GM21529 (cell line): ENCODE measurements around the gene NLRP11.
"Not testable (repeated sequence)": the region's sequence is repeated elsewhere in the genome, so short reads cannot be mapped to it uniquely, and the experiment has no call there.

Experiments
- ATAC-seq: cut with Tn5 transposase; IDR thresholded peaks from one replicate; pipeline ENCODE4 v1.9.1; 2021; ENCODE audit not compliant: unreplicated experiment

The NLRP11 gene

GRCh38 chr19:55781112-55781511 is 50.7 kb downstream of the NLRP11 start:
- ATAC-seq: no peak

- ATAC-seq: no peak
Observed at GRCh38 chr19:55778331-55778730, 53.5 kb downstream of the NLRP11 start.

GRCh38 chr19:55777528-55777927 is 54.3 kb downstream of the NLRP11 start:
- no peak for ATAC-seq

GRCh38 chr19:55769632-55770031 is 62.2 kb downstream of the NLRP11 start:
- not testable (repeated sequence) for ATAC-seq

GRCh38 chr19:55768818-55769217 is 63.0 kb downstream of the NLRP11 start, which contains the start of gene RFPL4AL1:
Gene RFPL4AL1, plus strand, starts transcription at chr19:55769118. Its CDS starts 2,687 bp downstream, at chr19:55771805.
- not testable (repeated sequence) for ATAC-seq

GRCh38 chr19:55766466-55766865 is 65.3 kb downstream of the NLRP11 start:
- no peak for ATAC-seq

GRCh38 chr19:55758797-55759196 is 73.0 kb downstream of the NLRP11 start, which contains the start of gene RFPL4A:
Gene RFPL4A, plus strand, starts transcription at chr19:55759097. Its CDS starts 2,704 bp downstream, at chr19:55761801.
- not testable (repeated sequence) for ATAC-seq

- ATAC-seq: not testable (repeated sequence)
Observed at GRCh38 chr19:55756808-55757207, 75.0 kb downstream of the NLRP11 start.

GRCh38 chr19:55753401-55753800 is 78.4 kb downstream of the NLRP11 start:
- no peak for ATAC-seq

- ATAC-seq: no peak
Observed at GRCh38 chr19:55750715-55751114, 81.1 kb downstream of the NLRP11 start.

GRCh38 chr19:55738302-55738701 is 93.5 kb downstream of the NLRP11 start, which contains the start of gene NLRP9:
Gene NLRP9, minus strand, starts transcription at chr19:55738402. Its CDS starts 28 bp downstream, at chr19:55738374.
- ATAC-seq: no peak
